ENCODE results near the gene UCHL3. TPM values are rescaled to one million over a fixed set of nuclear protein-coding genes. Genes with fewer than 3 reads are reported as not detected.

The UCHL3 gene
- polyA plus RNA-seq, 2 of the 4 experiments (the other 2 are of a cell fraction) = 46.6 to 60.7 TPM

DNA sequence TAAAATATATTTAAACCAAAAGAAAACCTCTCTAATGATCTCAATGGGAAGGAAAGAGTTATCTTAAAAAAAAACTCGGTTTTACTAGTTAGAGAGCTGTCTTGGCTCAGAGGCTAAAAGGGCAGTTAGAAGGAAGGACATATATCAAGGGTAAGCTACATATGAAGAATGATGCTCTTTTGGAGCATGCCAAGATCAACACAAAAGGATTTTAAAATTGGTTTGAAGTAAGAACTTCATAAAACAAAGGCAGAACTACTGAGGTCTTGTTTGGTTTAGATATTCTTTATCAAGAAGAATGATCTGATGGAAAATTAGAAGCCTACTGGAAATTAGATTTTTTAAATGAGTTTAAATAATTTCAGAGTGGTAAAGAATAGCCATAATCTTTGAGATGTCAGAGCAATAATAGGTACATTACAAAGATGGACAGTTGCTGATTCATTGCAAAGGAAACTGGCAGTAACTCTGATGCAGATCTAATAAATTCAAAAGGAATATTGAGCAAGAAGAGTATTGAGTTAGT, 47.1 kb downstream of the UCHL3 start:
- FAIRE-seq = no peak
- Histone ChIP-seq H3K27ac (no peak overlapping the region), H3K4me3 (no peak overlapping the region), H3K4me1 (no peaks in the 10 kb centered on the region), H3K4me2 (no peak overlapping the region), H3K9me3 (no peaks in the 10 kb centered on the region)
- WGBS (ENCODE audit: missing lambda C conversion rate) = 32% methylated on average over 1 of the region's 1 CpG
- CTCF ChIA-PET = no interaction called here
- no peak for ATAC-seq
- POLR2A ChIA-PET = no interaction called here
- DNase-seq (ENCODE audit: low read depth in 1 of 2, low spot score in 1 of 2) = no peak
- no peak for TF ChIP-seq MAFK (IDR thresholded peaks at IDR 0.05; ENCODE audit: partially characterized antibody)
- TF ChIP-seq, protein P1, sequence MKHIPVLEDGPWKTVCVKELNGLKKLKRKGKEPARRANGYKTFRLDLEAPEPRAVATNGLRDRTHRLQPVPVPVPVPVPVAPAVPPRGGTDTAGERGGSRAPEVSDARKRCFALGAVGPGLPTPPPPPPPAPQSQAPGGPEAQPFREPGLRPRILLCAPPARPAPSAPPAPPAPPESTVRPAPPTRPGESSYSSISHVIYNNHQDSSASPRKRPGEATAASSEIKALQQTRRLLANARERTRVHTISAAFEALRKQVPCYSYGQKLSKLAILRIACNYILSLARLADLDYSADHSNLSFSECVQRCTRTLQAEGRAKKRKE (CRISPR knock-in tag; IDR thresholded peaks at IDR 0.05; ENCODE audit: low read depth) = no peak
- TF ChIP-seq, protein P2, sequence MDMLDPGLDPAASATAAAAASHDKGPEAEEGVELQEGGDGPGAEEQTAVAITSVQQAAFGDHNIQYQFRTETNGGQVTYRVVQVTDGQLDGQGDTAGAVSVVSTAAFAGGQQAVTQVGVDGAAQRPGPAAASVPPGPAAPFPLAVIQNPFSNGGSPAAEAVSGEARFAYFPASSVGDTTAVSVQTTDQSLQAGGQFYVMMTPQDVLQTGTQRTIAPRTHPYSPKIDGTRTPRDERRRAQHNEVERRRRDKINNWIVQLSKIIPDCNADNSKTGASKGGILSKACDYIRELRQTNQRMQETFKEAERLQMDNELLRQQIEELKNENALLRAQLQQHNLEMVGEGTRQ (IDR thresholded peaks at IDR 0.05) = no peak
- no peak for TF ChIP-seq TFCP2L1 (CRISPR knock-in tag; IDR thresholded peaks at IDR 0.05)
- TF ChIP-seq, protein P3, sequence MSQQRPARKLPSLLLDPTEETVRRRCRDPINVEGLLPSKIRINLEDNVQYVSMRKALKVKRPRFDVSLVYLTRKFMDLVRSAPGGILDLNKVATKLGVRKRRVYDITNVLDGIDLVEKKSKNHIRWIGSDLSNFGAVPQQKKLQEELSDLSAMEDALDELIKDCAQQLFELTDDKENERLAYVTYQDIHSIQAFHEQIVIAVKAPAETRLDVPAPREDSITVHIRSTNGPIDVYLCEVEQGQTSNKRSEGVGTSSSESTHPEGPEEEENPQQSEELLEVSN (IDR thresholded peaks at IDR 0.05; ENCODE audit: borderline replicate concordance, low read depth) = no peak
- TF ChIP-seq, protein P4, sequence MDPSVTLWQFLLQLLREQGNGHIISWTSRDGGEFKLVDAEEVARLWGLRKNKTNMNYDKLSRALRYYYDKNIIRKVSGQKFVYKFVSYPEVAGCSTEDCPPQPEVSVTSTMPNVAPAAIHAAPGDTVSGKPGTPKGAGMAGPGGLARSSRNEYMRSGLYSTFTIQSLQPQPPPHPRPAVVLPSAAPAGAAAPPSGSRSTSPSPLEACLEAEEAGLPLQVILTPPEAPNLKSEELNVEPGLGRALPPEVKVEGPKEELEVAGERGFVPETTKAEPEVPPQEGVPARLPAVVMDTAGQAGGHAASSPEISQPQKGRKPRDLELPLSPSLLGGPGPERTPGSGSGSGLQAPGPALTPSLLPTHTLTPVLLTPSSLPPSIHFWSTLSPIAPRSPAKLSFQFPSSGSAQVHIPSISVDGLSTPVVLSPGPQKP (IDR thresholded peaks at IDR 0.05; ENCODE audit: low read depth, low read length) = no peak
- TF ChIP-seq FOSB (CRISPR knock-in tag; IDR thresholded peaks at IDR 0.05) = no peak
- TF ChIP-seq HOXB13 (CRISPR knock-in tag; IDR thresholded peaks at IDR 0.05; ENCODE audit: low read depth) = no peak

DNA sequence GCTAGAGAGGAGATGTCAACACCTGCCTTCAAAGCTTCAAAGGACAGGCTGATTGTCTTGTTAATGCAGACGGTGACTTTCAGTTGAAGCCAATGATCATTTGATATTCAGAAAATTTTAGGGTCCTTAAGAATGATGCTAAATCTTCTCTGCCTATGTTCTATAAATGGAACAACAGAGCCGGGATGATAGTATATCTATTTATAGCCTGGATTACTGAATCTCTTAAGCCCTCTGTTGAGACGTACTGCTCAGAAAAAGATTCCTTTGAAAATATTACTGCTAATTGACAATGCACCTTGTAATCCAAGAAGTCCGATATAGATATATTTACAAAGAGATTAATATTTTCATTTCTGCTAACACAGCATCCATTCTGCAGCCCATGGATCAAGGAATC, 50.8 kb downstream of the UCHL3 start:
- H3K4me1 ChIP-seq = no peaks in the 10 kb centered on the region
- 69% methylated on average over 4 of the region's 4 CpGs for WGBS (ENCODE audit: missing lambda C conversion rate)
- ChIA-PET CTCF (no interaction called here), POLR2A (no interaction called here)
- FAIRE-seq = no peak
- H3K4me3 ChIP-seq = no peak overlapping the region
- H3K9me3 ChIP-seq = no peaks in the 10 kb centered on the region
- H3K27ac ChIP-seq = no peak overlapping the region
- TF ChIP-seq ZFP36 (IDR thresholded peaks at IDR 0.05; ENCODE audit: borderline replicate concordance, partially characterized antibody) (no peak), RNF2 (IDR thresholded peaks at IDR 0.05; ENCODE audit: borderline replicate concordance, low read depth) (no peak), TP53 (CRISPR knock-in tag; IDR thresholded peaks at IDR 0.05) (no peak), RCOR1 (IDR thresholded peaks at IDR 0.05; ENCODE audit: low read depth, low read length) (no peak), CHD4 (IDR thresholded peaks at IDR 0.05; ENCODE audit: borderline replicate concordance) (no peak)
- DNase-seq (ENCODE audit: low read depth in 1 of 2, low spot score in 1 of 2) = no peak
- ATAC-seq = no peak
- no peak overlapping the region for H3K4me2 ChIP-seq

DNA sequence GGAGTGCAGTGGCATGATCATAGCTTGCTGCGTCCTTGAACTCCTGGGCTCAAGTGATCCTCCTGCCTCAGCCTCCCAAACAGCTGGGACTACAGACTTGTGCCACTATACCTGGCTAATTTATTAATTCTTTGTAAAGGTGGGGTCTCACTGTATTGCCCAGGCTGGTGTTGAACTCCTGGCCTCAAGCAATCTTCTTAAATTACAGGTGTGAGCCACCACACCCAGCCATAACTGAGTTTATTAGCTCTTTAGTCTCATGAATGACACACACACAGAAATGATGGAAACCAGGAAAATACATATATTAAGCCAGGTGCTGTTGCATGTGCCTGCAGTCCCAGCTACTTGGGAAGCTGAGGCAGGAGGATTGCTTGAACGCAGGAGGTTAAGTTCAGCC, 53.4 kb downstream of the UCHL3 start:
- ChIA-PET POLR2A (no interaction called here), CTCF (interaction anchor here (1.5 kb wide), 1 partner anchor 10 kb away, joined by 3 read pairs; no protein-coding TSS in a partner anchor)
- H3K4me3 ChIP-seq = no peak overlapping the region
- H3K4me2 ChIP-seq = no peak overlapping the region
- no peak for DNase-seq (ENCODE audit: low read depth in 1 of 2, low spot score in 1 of 2)
- TF ChIP-seq MAZ (IDR thresholded peaks at IDR 0.05; ENCODE audit: borderline replicate concordance, low read depth, low read length) = no peak
- TF ChIP-seq JUNB (IDR thresholded peaks at IDR 0.05) = no peak
- no peak for TF ChIP-seq KDM1A (IDR thresholded peaks at IDR 0.05; ENCODE audit: low read depth)
- TF ChIP-seq, protein P5, sequence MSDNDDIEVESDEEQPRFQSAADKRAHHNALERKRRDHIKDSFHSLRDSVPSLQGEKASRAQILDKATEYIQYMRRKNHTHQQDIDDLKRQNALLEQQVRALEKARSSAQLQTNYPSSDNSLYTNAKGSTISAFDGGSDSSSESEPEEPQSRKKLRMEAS (IDR thresholded peaks at IDR 0.05) = no peak
- no peak for TF ChIP-seq ZFP36 (IDR thresholded peaks at IDR 0.05; ENCODE audit: borderline replicate concordance, partially characterized antibody)
- no peak for TF ChIP-seq CBX8 (IDR thresholded peaks at IDR 0.05)
- no peak for TF ChIP-seq HEYL (CRISPR knock-in tag; IDR thresholded peaks at IDR 0.05)
- no peak for TF ChIP-seq JUN (IDR thresholded peaks at IDR 0.05)
- TF ChIP-seq ZC3H11A (IDR thresholded peaks at IDR 0.05) = no peak
- TF ChIP-seq, protein P4 (IDR thresholded peaks at IDR 0.05; ENCODE audit: low read depth, low read length) = no peak
- no peak for TF ChIP-seq CBX2 (IDR thresholded peaks at IDR 0.05; ENCODE audit: borderline replicate concordance, low read depth)
- no peak for TF ChIP-seq EP300 (IDR thresholded peaks at IDR 0.05)
- TF ChIP-seq HDAC2 (IDR thresholded peaks at IDR 0.05) = no peak
- no peak for TF ChIP-seq TP53 (CRISPR knock-in tag; IDR thresholded peaks at IDR 0.05)
- TF ChIP-seq EHF (CRISPR knock-in tag; IDR thresholded peaks at IDR 0.05) = no peak
- H3K27ac ChIP-seq = no peak overlapping the region
- ATAC-seq = no peak
- H3K4me1 ChIP-seq = no peaks in the 10 kb centered on the region
- no peaks in the 10 kb centered on the region for H3K9me3 ChIP-seq
- no peak for FAIRE-seq
- WGBS (ENCODE audit: missing lambda C conversion rate) = 100% methylated on average over 2 of the region's 2 CpGs

Data from A549 (cell line).